GM10266 (cell line): Measurements from ENCODE around the gene FHOD1.

ENCODE experiments used
- DNase-seq: peaks from one replicate; pipeline ENCODE4 v3.0.0; 2012; ENCODE audit errors: extremely low spot score
- TF ChIP-seq, protein P1 (sequence below): IDR thresholded peaks from 2 replicates; pipeline ENCODE4 v1.5.1; 2012; ENCODE audit warnings: mild to moderate bottlenecking, low read depth; ENCODE audit not compliant: control insufficient read depth, insufficient read depth; ENCODE audit errors: missing control alignments

FHOD1 gene

DNA sequence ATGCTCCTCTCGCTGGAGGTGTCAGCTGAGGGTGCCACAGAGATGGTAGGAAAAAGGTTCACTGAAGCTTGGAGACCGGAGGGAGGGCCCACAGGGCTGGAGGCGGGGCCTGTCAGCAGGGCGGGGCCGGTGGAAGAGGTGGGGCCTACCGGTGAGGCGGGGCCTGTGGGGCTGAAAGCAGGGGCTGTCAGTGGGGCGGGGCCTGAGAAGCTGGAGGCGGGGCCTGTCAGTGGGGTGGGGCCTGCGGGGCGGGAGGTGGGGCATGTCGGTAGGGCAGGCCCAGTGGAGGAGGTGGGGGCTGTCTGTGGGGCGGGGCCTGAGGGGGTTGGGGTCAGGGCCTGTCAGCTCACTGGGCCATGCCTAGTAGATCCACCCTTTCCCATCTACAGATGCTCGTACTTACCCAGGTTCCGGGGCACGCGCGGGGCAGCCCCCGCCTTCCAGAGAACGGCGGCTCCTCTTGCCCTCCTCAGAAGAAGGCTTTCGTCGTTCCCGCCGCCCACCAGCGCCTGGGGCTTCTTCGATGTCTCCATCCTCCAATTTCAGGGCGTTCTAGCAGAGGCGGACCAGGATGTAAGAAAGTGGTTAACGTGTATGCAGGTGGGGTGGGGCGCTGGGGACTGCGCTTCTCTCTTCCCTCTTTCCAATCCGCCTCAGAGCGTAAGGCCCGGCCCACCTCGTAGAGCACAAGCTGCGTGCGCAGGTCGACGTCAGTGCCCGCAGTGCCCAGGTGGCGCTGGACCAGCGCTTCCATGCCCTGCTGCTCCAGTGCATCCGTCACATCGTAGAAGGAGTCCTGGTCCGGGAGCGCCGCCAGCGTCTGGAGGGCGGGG is 10.5 kb downstream of the FHOD1 start:
- peak; percentile 81 for DNase-seq
- TF ChIP-seq, protein P1, sequence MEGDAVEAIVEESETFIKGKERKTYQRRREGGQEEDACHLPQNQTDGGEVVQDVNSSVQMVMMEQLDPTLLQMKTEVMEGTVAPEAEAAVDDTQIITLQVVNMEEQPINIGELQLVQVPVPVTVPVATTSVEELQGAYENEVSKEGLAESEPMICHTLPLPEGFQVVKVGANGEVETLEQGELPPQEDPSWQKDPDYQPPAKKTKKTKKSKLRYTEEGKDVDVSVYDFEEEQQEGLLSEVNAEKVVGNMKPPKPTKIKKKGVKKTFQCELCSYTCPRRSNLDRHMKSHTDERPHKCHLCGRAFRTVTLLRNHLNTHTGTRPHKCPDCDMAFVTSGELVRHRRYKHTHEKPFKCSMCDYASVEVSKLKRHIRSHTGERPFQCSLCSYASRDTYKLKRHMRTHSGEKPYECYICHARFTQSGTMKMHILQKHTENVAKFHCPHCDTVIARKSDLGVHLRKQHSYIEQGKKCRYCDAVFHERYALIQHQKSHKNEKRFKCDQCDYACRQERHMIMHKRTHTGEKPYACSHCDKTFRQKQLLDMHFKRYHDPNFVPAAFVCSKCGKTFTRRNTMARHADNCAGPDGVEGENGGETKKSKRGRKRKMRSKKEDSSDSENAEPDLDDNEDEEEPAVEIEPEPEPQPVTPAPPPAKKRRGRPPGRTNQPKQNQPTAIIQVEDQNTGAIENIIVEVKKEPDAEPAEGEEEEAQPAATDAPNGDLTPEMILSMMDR: no peak

- TF ChIP-seq, protein P1: no peak
- DNase-seq: no peak
Measured at GRCh38 chr16:67235816-67236562, 11.3 kb downstream of the FHOD1 start.

DNA sequence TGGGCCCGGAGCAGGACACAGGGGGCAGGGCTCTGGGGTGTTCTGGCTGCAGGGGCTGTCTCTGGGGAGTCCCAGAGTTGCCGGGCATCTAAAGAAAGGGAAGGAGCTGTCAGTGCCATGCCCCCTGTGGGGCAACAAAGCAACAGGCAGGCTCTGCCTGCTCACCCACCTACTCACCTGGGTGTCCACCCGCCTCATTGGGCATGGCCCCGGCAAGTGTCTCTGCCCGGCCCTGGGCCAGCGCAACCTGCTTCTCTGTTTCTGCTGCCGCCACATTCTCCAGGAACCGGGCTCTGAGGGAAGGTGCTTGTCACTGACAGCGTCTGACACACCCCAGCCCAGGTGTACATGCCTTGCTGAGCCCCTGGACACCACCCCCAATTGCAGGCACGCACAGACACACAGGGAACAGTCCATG is 13.1 kb downstream of the FHOD1 start:
- TF ChIP-seq, protein P1: no peak
- no peak for DNase-seq

DNA sequence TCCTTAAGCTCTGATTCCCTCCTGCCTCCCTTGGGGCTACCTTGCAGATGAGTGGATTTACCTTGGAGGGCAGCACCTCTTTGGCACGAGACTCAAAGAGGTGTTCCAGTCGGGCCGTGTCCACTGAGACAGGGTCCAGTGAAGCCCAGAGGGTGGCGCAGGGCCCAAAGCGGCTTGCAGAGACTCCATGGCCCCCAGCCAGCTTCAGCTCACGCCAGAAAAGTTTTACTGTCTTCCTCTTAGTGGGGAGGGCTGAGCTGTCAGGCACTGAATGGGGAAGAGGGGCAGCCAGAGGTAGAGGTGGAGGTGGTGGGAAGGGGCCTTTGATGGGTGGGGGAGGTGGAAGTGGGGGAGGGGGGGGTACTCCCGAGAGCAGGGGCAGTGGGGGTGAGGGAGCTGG is 13.7 kb downstream of the FHOD1 start:
- TF ChIP-seq, protein P1: no peak
- no peak for DNase-seq

DNA sequence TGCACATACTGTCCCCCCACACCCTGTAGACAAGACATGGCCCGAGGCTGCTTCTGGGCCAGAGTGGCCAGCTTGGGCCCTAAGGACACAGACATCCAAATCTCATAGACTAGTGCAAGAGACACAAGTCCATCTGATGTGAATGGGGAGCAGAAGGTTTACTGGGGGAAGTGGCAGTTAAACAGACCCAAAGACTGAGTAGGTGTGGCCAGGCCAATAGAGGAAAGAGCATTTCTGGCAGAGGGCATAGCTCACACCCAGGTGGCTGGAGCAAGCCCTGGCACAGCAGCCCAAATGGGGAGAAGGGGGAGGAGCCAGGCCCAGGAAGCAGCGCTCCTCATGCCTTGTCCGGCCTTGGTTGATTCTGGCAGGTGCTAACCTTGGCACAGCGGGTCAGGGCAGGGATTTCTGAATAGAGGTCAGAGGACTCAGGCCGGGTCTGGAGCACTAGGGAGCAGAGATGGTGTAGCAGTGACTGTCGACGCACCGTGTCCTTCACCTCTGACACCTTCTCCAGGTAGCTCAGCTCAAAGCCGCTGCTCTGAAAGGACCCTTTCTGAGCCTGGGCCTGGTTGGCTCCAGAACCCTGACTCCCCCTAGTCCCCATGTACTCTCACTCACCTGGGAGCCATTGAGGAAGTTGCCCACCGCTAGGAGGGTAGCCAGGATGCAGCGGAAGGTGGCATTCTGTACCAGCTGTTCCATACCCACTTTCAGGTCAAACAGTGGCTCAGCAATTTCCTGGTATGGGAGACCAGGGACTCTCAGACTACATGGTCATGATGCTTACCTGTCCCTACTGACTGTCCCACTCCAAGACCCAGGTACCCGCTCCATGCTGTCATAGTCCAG is 16.2 kb downstream of the FHOD1 start:
- DNase-seq: no peak
- TF ChIP-seq, protein P1: no peak

GRCh38 chr16:67229906-67230808 is 17.1 kb downstream of the FHOD1 start:
- no peak for DNase-seq
- TF ChIP-seq, protein P1: no peak
